AG04449 (cell line): ENCODE measurements around the gene AXL.
A peak's percentile ranks its signal among the peaks of the same experiment; 100 is the strongest.
"Not testable (repeated sequence)": the region's sequence is repeated elsewhere in the genome, so short reads cannot be mapped to it uniquely, and the experiment has no call there.

Experiments used
- CTCF ChIA-PET: fragments of 350-600 bp; formaldehyde crosslinking; extraction: SDS; loops from one replicate; lab custom pipeline; 2021; ENCODE audit warnings: antibody characterized with exemption; lab: Yijun Ruan, JAX
- POLR2A ChIA-PET: fragments of 400-600, 350-600 bp; formaldehyde crosslinking; extraction: SDS; loops from one replicate; lab custom pipeline; 2020; ENCODE audit warnings: antibody characterized with exemption, inconsistent platforms; lab: Yijun Ruan, JAX
- DNase-seq: peaks from one replicate; pipeline ENCODE4 v3.0.0-alpha.2; 2010; ENCODE audit warnings: low read depth, low spot score
- H3K4me3 ChIP-seq: 2 replicates; pipeline ENCODE4 v1.5.1; 2011; ENCODE audit warnings: low read depth, mild to moderate bottlenecking, control low read depth, low read length
- TF ChIP-seq, protein P1 (sequence below): IDR thresholded peaks from one replicate; pipeline ENCODE4 v1.5.1; 2011; ENCODE audit warnings: mild to moderate bottlenecking, moderate library complexity, low read length, control low read depth, inconsistent platforms; ENCODE audit not compliant: insufficient read depth; ENCODE audit errors: missing control alignments

Gene AXL

DNA sequence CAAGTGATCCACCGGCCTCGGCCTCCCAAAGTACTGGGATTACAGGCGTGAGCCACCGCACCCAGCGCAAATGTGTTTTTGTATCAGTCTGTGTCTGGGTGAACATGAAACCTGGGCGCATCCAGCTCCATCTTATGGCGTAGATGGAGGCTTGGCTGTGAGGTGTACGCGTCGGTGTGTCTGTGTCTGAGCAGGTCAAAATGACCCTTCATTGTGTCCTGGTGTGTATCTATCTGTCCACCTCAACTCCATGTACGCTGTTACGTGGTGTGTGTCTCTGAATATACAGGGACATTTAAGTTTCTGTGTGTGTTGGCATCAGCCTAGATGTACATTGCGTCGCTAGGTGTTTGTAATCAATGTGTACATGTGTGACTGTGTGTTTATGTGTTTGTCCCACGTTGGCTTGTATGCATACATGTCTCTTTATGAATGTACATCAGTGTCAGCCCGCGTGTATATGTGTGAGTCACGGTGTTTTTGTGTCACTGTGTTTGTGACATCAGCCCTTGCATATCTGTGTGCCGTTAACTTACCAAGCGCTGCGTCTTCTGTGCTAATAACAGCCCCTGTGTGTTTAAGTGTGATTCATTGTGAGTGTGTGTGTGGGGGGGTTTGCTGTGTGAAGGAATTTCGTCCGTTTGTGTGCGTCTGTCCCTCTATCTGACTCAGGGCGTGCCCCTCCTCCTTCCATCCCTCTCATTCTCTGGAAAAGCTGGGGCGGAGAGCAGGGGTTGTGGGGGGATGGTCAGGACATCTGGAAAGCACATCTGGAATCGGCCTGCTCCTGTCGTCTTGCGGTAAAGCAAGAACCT, 6.4 kb downstream of the AXL start:
- TF ChIP-seq, protein P1, sequence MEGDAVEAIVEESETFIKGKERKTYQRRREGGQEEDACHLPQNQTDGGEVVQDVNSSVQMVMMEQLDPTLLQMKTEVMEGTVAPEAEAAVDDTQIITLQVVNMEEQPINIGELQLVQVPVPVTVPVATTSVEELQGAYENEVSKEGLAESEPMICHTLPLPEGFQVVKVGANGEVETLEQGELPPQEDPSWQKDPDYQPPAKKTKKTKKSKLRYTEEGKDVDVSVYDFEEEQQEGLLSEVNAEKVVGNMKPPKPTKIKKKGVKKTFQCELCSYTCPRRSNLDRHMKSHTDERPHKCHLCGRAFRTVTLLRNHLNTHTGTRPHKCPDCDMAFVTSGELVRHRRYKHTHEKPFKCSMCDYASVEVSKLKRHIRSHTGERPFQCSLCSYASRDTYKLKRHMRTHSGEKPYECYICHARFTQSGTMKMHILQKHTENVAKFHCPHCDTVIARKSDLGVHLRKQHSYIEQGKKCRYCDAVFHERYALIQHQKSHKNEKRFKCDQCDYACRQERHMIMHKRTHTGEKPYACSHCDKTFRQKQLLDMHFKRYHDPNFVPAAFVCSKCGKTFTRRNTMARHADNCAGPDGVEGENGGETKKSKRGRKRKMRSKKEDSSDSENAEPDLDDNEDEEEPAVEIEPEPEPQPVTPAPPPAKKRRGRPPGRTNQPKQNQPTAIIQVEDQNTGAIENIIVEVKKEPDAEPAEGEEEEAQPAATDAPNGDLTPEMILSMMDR = no peak
- peak; percentile 99 for DNase-seq
- ChIA-PET CTCF (interaction anchor here (1.1 to 4.3 kb wide), 5 partner anchors 9 to 83 kb away, joined by 3 to 24 read pairs (median 7); partner anchors contain the start of gene HNRNPUL1), POLR2A (interaction anchor here (0.7 to 4.0 kb wide), 7 partner anchors 11 to 73 kb away, joined by 3 to 28 read pairs (median 3); partner anchors contain the start of gene HNRNPUL1)
- H3K4me3 ChIP-seq = peak overlapping the region; percentile 47

DNA sequence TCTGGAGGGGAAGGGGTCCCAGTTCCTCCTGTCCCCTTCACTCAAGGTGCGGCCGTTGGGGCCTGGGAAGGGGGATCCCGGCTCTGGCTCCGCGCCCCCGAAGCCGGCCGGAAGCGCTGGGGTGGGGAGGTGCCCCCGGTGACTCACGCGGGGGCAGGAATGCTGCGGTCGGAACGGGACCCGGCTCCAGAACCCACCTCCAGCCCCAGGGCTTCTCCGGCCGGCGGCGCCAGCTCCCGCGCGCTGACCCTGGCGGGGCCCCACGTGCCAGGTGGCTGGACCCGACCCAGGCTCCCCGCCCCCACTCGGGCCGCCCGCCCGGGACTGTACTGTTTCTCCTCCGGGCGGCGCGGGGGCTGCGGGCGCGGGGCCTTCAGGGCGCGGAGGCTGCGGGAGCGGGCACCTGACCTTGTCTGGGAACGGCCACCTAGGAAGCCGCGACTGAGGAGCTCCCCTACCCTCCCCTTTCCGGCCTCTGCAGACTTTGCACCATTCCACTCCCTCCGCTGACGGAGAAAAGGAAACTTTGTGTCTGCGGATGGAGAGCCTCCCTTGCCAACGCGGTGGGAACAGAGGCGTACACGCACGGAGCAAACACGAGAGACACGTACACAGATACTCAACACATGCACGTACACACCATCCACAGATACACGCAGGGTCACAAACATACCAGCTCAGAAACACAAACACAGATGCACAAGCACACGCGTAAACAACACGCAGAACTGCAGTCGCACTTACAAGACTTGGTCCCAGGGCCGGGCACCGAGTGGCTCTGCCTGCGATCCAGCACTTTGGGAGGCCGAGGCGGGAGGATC, 7.2 kb downstream of the AXL start:
- TF ChIP-seq, protein P1 = no peak
- ChIA-PET POLR2A (interaction anchor here (0.6 to 4.0 kb wide), 9 partner anchors 10 to 138 kb away, joined by 3 to 28 read pairs (median 3); partner anchors contain the start of genes B9D2 and HNRNPUL1), CTCF (interaction anchor here (0.7 to 4.3 kb wide), 5 partner anchors 23 to 75 kb away, joined by 3 to 24 read pairs (median 3); partner anchors contain the start of gene HNRNPUL1)
- DNase-seq = no peak
- peak overlapping the region; percentile 47 for H3K4me3 ChIP-seq

DNA sequence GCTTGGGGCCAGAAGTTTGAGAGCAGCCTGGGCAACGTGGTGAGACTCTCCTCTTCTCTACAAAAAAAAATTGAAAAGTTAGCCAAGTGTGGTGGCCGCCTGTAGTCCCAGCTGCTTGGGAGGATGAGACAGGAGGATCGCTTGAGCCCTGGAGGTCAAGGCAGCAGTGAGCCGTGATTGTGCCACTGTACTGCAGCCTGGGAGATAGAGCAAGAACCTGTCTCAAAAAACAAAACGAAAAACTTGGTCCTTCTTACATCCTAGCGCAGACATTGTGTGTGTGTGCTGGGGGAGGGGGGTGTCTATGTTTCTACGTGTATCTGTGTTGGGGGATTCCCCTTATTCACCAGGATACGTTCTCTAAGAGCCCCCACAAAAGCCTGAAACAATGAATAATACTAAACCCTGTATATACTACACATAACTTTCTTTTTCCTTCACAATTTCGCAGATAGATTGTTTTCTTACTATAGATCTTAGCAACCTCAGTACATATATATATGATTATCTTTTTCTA, 7.9 kb downstream of the AXL start:
- TF ChIP-seq, protein P1 = no peak
- no peak for DNase-seq
- CTCF ChIA-PET = interaction anchor here (0.7 to 4.3 kb wide), 6 partner anchors 22 to 75 kb away, joined by 3 to 24 read pairs (median 3); partner anchors contain the start of gene HNRNPUL1
- POLR2A ChIA-PET = interaction anchor here (0.6 to 4.0 kb wide), 7 partner anchors 9 to 137 kb away, joined by 3 to 28 read pairs (median 3); partner anchors contain the start of genes B9D2 and HNRNPUL1
- H3K4me3 ChIP-seq = peak overlapping the region; percentile 46

DNA sequence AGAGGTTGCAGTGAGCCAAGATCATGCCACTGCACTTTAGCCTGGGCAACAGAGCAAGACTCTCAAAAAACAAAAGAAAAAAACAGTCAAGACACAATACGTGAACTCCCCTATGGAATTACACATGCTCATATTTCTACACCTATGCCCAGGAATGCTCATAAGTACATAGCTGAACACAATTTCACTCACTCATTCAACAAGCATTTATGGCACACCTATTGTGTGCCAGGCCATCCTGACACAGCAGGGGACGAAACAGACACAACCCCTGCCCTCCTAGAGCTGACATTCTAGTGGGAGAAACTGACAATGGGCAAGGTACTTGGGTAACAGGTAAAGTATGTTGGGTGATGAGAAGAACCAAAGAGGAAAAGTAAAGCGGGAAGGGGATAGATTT, 9.5 kb downstream of the AXL start:
- TF ChIP-seq, protein P1 = no peak
- no peak overlapping the region for H3K4me3 ChIP-seq
- CTCF ChIA-PET = interaction anchor here (1.0 to 2.3 kb wide), 4 partner anchors 19 to 34 kb away, joined by 3 to 9 read pairs (median 4); no protein-coding TSS in a partner anchor
- POLR2A ChIA-PET = interaction anchor here (4.0 kb wide), 1 partner anchor 35 kb away, joined by 28 read pairs; the partner anchor contains the start of gene HNRNPUL1
- DNase-seq = no peak

DNA sequence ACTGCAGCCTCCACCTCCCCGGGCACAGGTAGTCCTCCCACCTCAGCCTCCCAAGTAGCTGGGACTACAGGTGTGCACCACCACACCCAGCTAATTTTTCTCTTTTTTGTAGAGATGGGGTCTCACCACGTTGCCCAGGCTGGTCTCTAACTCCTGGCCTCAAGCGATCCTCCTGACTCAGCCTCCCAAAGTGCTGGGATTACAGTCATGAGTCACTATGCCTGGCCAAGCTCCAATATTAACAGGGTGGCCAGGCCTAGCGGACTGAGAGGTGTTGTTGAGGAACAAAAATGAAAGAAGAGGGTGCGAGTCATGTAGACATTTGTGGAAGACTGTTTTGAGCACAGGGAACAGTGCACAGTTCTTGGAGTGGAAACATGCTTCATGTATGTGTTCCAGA, 10.3 kb downstream of the AXL start:
- H3K4me3 ChIP-seq, DNase-seq, POLR2A ChIA-PET: not testable (repeated sequence)
- CTCF ChIA-PET = interaction anchor here (0.6 to 2.3 kb wide), 5 partner anchors 11 to 33 kb away, joined by 3 to 9 read pairs (median 3); no protein-coding TSS in a partner anchor
